DMS153 treated with DMSO at 0.1 percent for 48 hours (cell line): ENCODE data around the gene TNFRSF8.
"Not testable (repeated sequence)": the region's sequence is repeated elsewhere in the genome, so short reads cannot be mapped to it uniquely, and the experiment has no call there.

Source experiments
- DNase-seq: peaks from one replicate; lab custom pipeline; 2025; ENCODE audit not compliant: unreplicated experiment; lab: John Stamatoyannopoulos, UW

Gene TNFRSF8

GRCh38 chr1:12038356-12039163 lies 24.5 kb upstream of the TNFRSF8 start:
- DNase-seq, result no peak

GRCh38 chr1:12039164-12039525 lies 24.0 kb upstream of the TNFRSF8 start:
- DNase-seq, result no peak

GRCh38 chr1:12039824-12040456 lies 23.2 kb upstream of the TNFRSF8 start:
- not testable (repeated sequence) for DNase-seq

- no peak for DNase-seq
These were observed 22.5 kb upstream of the TNFRSF8 start for GRCh38 chr1:12040457-12041051.

- not testable (repeated sequence) for DNase-seq
These were observed 18.8 kb upstream of the TNFRSF8 start for GRCh38 chr1:12044187-12044877.

- no peak for DNase-seq
These were observed 16.4 kb upstream of the TNFRSF8 start for GRCh38 chr1:12046749-12047119.

- DNase-seq, result no peak
These were observed 15.8 kb upstream of the TNFRSF8 start for GRCh38 chr1:12047120-12047876.

- no peak for DNase-seq
These were observed 14.7 kb upstream of the TNFRSF8 start for GRCh38 chr1:12048372-12048771.

- DNase-seq, result no peak
These were observed 13.5 kb upstream of the TNFRSF8 start for GRCh38 chr1:12049616-12050015.

GRCh38 chr1:12051361-12051760 lies 11.7 kb upstream of the TNFRSF8 start:
- no peak for DNase-seq

GRCh38 chr1:12052008-12052573 lies 11.0 kb upstream of the TNFRSF8 start:
- DNase-seq, result no peak

- no peak for DNase-seq
These were observed 10.0 kb upstream of the TNFRSF8 start for GRCh38 chr1:12052997-12053686.

- no peak for DNase-seq
These were observed 9.2 kb upstream of the TNFRSF8 start for GRCh38 chr1:12053752-12054548.

- DNase-seq, result no peak
These were observed 7.8 kb upstream of the TNFRSF8 start for GRCh38 chr1:12055259-12055658.

GRCh38 chr1:12056331-12056841 lies 6.7 kb upstream of the TNFRSF8 start:
- DNase-seq, result no peak

GRCh38 chr1:12057382-12057781 lies 5.7 kb upstream of the TNFRSF8 start:
- DNase-seq, result no peak

- DNase-seq, result no peak
These were observed 5.0 kb upstream of the TNFRSF8 start for GRCh38 chr1:12057940-12058687.

- no peak for DNase-seq
These were observed 3.9 kb upstream of the TNFRSF8 start for GRCh38 chr1:12059226-12059625.
